Measurements from ENCODE around the gene THAP8.
A peak's percentile ranks its signal among the peaks of the same experiment; 100 is the strongest.

Gene THAP8

DNA sequence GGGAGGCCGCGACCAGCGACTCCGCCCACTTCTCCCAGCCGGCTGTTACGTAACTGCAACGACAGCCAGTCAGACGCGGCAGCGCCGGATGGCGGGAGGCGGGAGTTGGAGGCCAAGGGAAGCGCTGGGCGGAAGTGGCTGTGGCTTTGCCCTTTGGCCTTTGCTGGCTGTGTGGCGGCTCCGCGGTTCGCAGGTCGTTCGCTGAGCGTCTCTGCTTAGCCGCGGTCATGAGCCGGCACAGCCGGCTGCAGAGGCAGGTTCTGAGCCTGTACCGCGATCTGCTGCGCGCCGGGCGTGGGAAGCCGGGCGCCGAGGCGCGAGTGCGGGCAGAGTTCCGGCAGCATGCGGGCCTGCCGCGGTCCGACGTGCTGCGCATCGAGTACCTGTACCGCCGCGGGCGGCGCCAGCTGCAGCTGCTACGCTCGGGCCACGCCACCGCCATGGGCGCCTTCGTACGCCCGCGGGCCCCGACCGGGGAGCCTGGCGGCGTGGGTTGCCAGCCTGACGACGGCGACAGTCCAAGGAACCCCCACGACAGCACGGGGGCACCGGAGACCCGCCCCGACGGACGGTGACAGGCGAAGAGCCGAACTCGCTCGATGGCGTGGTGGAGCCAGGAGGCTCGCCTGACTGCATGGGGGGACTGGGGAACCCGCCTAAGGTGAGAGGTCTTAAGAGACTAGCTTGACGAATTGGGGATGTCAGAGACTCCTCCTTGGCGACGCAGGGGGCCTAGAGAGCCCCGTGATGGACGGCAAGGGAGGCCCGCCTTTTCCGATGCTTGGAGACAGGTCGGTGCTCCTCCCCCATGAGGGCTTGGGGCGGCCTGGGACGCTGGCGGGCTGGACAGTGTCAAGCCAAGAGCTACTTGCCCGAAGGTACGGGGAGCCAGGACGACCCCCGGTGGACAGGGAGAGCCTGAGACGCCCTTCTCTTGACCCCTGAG is 58.8 kb downstream of the THAP8 start, which contains the start of gene SDHAF1:
Gene SDHAF1 (plus strand): TSS at position 141 of the 946 bp plus-strand sequence. CDS start 87 bp downstream, at position 228.
- DNase-seq (ENCODE audit: low read depth): peak; percentile 94

DNA sequence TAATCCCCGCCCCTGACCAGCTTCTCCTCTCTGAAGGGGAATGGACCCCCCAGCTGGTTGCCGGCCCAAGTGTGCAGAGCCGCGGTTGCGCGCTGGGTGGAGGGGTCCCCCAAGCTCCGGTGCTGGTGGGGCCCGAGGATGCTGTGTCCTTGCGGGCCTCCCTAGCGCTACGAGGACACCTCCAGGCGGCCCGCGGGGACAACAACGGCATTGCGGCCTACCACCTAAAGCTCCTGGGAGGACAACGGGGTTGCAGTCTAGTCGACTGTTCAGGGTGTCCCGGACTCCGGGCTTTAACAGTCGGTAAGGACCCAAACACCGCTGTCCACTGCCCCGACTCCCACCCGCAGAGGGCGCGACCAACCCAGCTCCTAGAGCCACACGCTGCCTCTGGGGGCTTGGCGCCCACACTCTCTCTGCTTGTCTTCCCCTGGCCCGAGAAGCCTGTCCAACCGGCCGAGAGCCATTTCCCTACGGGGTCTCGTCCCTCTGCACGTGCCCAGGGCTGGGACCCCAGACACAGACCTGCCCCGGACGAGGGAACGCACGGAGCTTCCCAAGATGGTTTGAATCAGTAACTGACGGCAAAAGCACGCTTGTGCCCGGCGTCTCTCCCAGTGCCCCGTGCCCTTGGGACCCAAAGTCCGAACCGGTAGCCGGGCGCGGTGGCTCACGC is 60.0 kb downstream of the THAP8 start:
- DNase-seq (ENCODE audit: low read depth): no peak

DNA sequence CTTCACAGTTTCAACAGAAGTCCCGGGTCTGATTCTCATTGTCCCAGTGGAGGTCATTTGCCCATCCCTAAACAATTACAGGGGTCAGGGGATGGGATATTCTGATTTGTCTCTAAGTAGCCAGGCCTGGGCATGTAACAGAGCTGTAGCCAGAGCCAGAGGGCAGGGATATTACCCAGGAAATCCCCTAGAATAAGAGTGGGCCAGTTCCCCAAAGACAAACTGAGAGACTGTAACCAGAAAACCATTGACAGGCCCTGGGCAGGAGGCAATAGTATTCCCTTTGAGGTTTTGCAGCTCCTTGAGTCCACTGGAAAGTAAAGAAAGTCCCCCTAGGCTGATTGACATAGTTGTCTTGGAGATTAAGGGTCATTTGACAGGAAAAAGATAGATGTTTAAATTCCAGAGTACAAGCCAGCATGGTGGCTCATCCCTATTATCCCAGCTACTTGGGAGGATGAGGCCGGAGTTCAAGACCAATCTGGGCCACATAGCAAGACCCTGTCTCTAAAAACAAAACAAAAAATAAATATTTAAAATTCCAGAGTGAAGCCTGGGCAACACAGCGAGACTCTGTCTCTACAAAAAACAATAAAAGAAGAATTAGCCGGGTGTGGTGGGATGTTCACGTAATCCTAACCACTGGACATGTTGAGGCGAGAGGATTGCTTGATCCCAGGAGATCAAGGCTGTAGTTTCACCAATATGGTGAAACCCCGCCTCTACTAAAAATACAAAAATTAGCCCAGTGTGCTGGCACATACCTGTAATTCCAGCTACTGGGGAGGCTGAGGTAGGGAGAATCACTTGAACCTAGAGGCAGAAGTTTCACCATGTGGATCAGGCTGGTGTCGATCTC is 60.9 kb downstream of the THAP8 start:
- peak; percentile 15 for DNase-seq (ENCODE audit: low read depth)

DNA sequence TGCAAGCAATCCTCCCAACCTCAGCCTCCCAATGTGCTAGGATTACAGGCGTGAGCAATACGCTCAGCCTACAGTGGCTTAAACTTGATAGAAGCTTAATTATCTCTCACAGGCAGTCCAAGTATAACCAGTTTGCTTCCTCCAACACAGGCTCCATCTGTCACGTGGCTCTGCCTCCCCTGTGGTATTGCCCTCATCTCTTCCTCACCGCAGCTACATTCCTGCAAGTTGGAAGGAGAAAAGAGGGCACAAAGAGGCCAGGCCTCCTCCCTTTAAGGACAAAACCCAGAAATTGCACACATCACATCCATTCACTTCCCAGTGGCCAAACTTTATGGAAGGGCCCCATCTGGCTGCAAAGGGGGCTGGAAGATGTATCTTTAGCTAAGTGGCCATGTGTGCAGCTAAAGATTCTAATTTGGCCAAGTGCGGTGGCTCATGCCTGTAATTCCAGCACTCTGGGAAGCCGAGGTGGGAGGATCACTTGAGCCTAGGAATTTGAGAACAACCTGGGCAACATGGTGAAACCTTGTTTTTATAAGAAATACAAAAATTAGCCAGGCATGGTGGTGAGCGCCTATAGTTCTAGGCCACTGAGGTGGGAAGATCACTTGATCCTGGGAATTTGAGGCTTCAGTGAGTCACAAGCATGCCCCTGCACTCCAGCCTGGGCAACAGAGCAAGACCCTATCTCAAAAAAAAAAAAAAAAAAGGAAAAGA is 62.2 kb downstream of the THAP8 start:
- peak; percentile 47 for DNase-seq (ENCODE audit: low read depth)

DNA sequence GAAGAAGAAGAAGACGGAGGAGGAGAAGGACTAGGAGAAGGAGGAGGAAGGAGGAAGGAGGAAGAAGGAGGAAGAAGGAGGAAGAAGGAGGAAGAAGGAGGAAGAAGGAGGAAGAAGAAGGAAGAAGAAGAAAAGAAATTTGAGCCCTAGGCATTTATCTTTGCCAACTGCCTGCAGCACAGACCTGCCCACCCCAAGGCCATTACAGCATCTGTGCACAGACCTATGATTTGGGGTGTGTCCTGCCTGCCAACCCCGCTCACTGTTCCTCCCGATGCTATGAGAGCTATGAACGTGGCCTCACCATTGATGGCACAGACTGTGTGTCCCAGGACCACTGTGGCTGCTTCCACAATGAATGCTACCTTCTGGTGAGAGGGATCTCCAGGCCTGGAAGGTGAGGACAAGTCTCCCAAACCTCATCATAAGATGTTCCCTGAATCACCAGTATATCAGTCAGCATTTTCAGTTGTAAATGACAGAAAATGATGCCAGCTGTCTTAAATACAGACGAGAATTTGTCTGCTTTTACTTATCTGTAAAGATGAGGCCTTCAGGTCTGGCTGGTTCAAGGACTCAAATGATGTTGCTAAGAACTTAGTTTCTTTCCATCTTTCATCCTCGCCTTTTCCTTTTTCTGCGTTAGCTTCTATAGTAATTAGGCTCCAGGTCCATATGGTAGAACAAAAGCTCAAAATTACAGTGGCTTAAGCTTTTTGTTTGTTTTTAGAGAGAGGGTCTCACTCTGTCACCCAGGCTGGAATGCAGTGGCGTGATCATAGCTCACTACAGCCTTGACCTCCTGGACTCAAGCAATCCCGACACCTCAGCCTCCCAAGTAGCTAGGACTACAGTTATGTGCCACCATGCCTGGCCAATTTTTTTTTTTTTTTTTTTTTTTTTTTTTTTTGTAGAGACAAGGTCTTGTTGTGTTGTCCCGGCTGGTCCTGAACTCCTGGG is 63.0 kb downstream of the THAP8 start:
- no peak for DNase-seq (ENCODE audit: low read depth)

DNA sequence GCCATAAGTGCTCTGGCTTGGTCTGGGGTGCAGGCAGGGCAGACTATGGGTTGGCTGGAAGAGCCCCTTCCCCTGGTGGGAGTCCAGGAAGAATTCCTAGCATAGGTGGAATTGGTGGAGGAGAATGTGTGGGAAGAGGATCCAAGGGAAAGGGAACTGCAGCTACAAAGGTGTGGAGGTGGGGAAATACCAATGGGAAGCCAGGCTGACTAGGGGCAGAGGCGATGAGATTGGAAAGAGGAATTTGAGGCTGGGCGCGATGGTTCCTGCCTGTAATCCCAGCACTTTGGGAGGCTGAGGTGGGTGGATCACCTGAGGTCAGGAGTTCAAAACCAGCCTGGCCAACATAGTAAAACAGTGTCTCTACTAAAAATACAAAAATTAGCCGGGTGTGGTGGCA is 63.9 kb downstream of the THAP8 start:
- no peak for DNase-seq (ENCODE audit: low read depth)

DNA sequence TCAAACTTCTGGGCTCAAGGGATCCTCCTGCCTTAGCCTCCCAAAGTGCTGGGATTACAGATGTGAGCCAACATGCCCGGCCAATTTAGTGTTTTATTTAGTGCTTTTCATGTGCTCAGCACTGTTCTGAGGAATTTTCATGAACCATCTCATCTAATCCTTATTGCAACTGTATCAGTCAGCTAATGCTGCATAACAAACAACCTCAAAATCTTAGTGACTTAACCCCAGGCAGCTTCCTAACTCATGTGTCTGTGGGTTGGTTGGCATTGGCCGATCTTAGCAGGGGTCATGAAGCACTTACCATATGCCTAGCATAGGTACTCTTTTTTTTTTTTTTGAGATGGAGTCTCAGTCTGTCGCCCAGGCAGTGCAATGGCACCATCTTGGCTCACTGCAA is 65.3 kb downstream of the THAP8 start:
- no peak for DNase-seq (ENCODE audit: low read depth)

DNA sequence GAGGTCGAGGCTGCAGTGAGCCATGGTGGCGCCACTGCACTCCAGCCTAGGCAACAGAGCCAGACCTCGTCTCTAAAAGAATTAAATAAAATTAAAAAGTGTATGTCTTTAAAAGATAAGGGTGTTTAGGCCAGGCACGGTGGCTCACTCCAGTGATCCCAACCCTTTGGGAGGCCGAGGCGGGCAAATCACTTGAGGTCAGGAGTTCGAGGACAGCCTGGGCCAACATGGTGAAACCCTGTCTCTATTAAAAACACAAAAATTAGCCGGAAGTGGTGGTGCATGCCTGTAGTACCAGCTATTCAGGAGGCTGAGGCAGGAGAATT is 66.6 kb downstream of the THAP8 start:
- no peak for DNase-seq (ENCODE audit: low read depth)

DNA sequence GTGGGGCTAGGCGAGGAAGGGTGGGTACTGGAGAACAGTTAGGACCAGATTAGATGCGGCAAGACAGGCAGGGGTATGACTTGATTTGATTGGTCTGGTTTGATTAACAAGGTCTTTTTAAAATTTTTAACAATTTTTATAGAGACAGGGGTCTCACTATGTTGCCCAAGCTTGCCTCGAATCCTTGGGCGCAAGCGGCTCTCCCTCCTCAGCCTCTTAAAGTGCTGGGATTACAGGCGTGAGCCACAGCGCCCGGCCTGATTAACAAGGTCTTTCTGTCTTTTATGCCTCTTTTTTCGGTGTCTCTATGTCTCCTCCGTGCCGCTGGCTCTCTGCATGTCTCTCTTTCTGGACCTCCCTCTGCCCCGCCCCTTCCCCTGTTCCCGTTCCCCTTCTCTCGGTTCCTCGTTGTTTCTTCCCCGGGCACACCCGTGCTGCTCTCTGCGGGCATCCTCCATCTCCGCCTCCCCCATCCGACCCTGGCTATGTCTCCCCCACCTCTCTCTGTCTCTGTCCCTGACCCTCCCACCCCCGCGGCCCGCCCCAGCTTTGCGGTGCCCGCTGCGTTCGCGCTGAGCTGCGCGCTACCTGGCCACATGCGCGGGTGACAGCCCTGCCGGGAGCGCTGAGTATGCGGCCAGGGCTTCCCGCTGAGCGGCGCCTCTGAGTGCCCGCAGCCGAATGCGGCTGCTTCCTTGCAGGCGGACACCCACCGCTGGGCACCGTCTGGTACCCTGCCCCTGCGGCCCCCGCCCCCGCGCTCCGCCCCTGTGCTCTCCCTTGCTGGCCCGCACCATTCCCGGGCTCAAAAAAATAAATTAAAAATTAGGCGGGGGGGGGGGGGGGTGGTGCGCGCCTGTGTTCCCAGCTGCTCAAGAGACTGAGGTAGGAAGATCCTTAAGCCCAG is 67.2 kb downstream of the THAP8 start:
- peak; percentile 28 for DNase-seq (ENCODE audit: low read depth)

DNA sequence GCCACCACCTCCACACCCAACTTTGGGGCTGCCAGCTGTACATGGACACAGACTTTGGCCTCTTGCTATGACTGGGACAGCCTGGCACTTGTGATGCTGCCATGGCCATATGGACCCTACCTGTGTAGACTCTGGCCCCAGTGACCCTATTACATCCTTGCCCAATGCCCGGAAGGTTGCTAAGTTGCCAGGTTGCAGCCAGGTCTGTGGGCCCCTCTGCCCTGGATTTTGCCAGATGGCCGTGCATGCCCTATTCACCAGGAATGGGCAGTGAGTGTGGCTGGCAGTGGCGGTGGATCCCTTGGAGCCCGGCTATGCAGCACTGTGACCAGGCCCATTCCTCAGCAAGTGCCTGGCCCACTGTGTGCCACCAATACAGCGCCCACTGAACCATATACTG is 68.0 kb downstream of the THAP8 start:
- no peak for DNase-seq (ENCODE audit: low read depth)

Measured in EH (cell line).